Cardiac muscle cell (in vitro differentiated cells and primary cell): ENCODE results near the gene AUTS2. TPM values are rescaled to one million over a fixed set of nuclear protein-coding genes. Genes with fewer than 3 reads are reported as not detected.

Source experiments
- DNase-seq, 2 donors: peaks; one replicate each; pipeline versions ENCODE4 v3.0.0 to v3.0.0-alpha.2; 2010 to 2017; ENCODE audit warnings: low read depth in 1 of 2, low spot score in 1 of 2
- H3K27ac ChIP-seq: fragments of 200-600 bp; sonication (generic); 2 replicates; pipeline ENCODE4 v1.5.1; 2016
- H3K27me3 ChIP-seq: fragments of 200-600 bp; sonication (generic); 2 replicates; pipeline ENCODE4 v1.6.0; 2016; ENCODE audit warnings: control low read depth
- H3K36me3 ChIP-seq: fragments of 200-600 bp; sonication (generic); 2 replicates; pipeline ENCODE4 v1.5.1; 2016; ENCODE audit warnings: control low read depth
- H3K4me1 ChIP-seq: fragments of 200-600 bp; sonication (generic); 2 replicates; pipeline ENCODE4 v1.8.1; 2017; ENCODE audit warnings: low read depth, mild to moderate bottlenecking, mixed run types
- H3K4me3 ChIP-seq: fragments of 200-600 bp; sonication (generic); 2 replicates; pipeline ENCODE4 v1.5.1; 2016; ENCODE audit warnings: mild to moderate bottlenecking
- H3K9me3 ChIP-seq: fragments of 200-600 bp; sonication (generic); 2 replicates; pipeline ENCODE4 v1.5.1; 2017; ENCODE audit warnings: low read depth, mild to moderate bottlenecking, control low read depth
- CTCF ChIP-seq: IDR thresholded peaks from 2 replicates; pipeline ENCODE4 v1.5.1; 2012; ENCODE audit warnings: low read depth, mild to moderate bottlenecking, low read length
- polyA plus RNA-seq: library from polyadenylated mRNA; unstranded; fragments of >200 nt; fragmentation: Nextera tagmentation; extraction: Ambion mirVana; gene quantifications from 2 replicates; pipeline ENCODE4 v1.2.1, GENCODE V29; 2016
- total RNA-seq: library from RNA; depleted of rRNA; stranded (reverse); fragments of >200 nt; gene quantifications from 2 replicates; pipeline ENCODE4 v1.2.3, GENCODE V29; 2016

Gene AUTS2
- total and polyA plus RNA-seq, 2 experiments from 2014 or later: 41.0 to 45.5 TPM

- Histone ChIP-seq H3K27ac (no peak overlapping the region), H3K27me3 (peaks cover 3% of the 10 kb centered on the region), H3K9me3 (no peaks in the 10 kb centered on the region), H3K4me3 (no peak overlapping the region), H3K4me1 (peaks cover 8% of the 10 kb centered on the region), H3K36me3 (no peaks in the 10 kb centered on the region)
- no peak for TF ChIP-seq CTCF
- no peak for DNase-seq
Measured at GRCh38 chr7:70579397-70580097, 981.3 kb downstream of the AUTS2 start.

GRCh38 chr7:70580161-70580560 lies 981.9 kb downstream of the AUTS2 start:
- TF ChIP-seq CTCF: no peak
- Histone ChIP-seq H3K4me3 (no peak overlapping the region), H3K27me3 (peaks cover 3% of the 10 kb centered on the region), H3K4me1 (peaks cover 8% of the 10 kb centered on the region), H3K9me3 (no peaks in the 10 kb centered on the region), H3K27ac (no peak overlapping the region), H3K36me3 (no peaks in the 10 kb centered on the region)
- no peak for DNase-seq

GRCh38 chr7:70582927-70583895 lies 984.9 kb downstream of the AUTS2 start:
- Histone ChIP-seq H3K4me3 (no peak overlapping the region), H3K36me3 (no peaks in the 10 kb centered on the region), H3K27ac (no peak overlapping the region), H3K4me1 (peaks cover 8% of the 10 kb centered on the region), H3K27me3 (peaks cover 18% of the 10 kb centered on the region), H3K9me3 (no peaks in the 10 kb centered on the region)
- no peak for DNase-seq
- TF ChIP-seq CTCF: no peak

GRCh38 chr7:70583965-70584883 lies 985.9 kb downstream of the AUTS2 start:
- Histone ChIP-seq H3K4me3 (no peak overlapping the region), H3K27ac (no peak overlapping the region)

More at GRCh38 chr7:70583965-70584883, 985.9 kb downstream of the AUTS2 start:
- no peaks in the 10 kb centered on the region for H3K36me3 ChIP-seq
- DNase-seq: no peak
- no peak for TF ChIP-seq CTCF
- H3K27me3 ChIP-seq: peaks cover 18% of the 10 kb centered on the region
- H3K4me1 ChIP-seq: peaks cover 8% of the 10 kb centered on the region
- no peaks in the 10 kb centered on the region for H3K9me3 ChIP-seq
